Measurements from ENCODE around the gene PTDSS2. TPM values are rescaled to one million over a fixed set of nuclear protein-coding genes. Genes with fewer than 3 reads are reported as not detected.

The PTDSS2 gene
- total and polyA plus RNA-seq, 4 donors, result 5.1 to 15.6 (median 10.2) TPM

- DNase-seq (ENCODE audit: low spot score), result no peak
- H3K36me3 ChIP-seq (ENCODE audit: control insufficient read depth in 4 of 4, insufficient read depth in 3 of 4, low read depth in 1 of 4, low read length in 3 of 4), result peaks cover 6 to 62% (median 20%) of the 10 kb centered on the region in 4 donors
Measured at GRCh38 chr11:492427-493226, 42.5 kb downstream of the PTDSS2 start.

GRCh38 chr11:494761-495536 is 44.9 kb downstream of the PTDSS2 start:
- no peak for DNase-seq (ENCODE audit: low spot score)
- Histone ChIP-seq H3K4me3 (ENCODE audit: low read depth in 1 of 3, low read length in 3 of 3) (no peak overlapping the region), H3K9ac (ENCODE audit: low read depth in 1 of 2, low read length in 2 of 2) (no peak overlapping the region), H3K9me3 (ENCODE audit: control insufficient read depth in 4 of 4, low read length in 3 of 4) (no peaks in the 10 kb centered on the region), H3K27me3 (ENCODE audit: control insufficient read depth in 4 of 4, insufficient read depth in 4 of 4, low read length in 3 of 4) (no peaks in the 10 kb centered on the region), H3K36me3 (ENCODE audit: control insufficient read depth in 4 of 4, insufficient read depth in 3 of 4, low read depth in 1 of 4, low read length in 3 of 4) (peaks cover 18 to 75% (median 34%) of the 10 kb centered on the region in 4 donors), H3K27ac (ENCODE audit: low read depth in 1 of 2, low read length in 2 of 2) (no peak overlapping the region), H3K4me1 (ENCODE audit: control insufficient read depth in 4 of 4, insufficient read depth in 4 of 4, low read length in 3 of 4) (no peaks in the 10 kb centered on the region)
- TF ChIP-seq CTCF (IDR thresholded peaks at IDR 0.05; ENCODE audit: low read depth, low read length, missing input control) (no peak), JUND (IDR thresholded peaks at IDR 0.05) (no peak), TAF1 (conservative IDR thresholded peaks at IDR 0.05) (no peak), RXRA (IDR thresholded peaks at IDR 0.05) (no peak), SP1 (IDR thresholded peaks at IDR 0.05) (no peak), MAX (IDR thresholded peaks at IDR 0.05) (no peak), RAD21 (IDR thresholded peaks at IDR 0.05) (no peak), ATF3 (IDR thresholded peaks at IDR 0.05) (no peak), FOXA1 (IDR thresholded peaks at IDR 0.05) (no peak)
- WGBS, result 95% methylated on average over 37 of the region's 37 CpGs

More at GRCh38 chr11:492427-493226, 42.5 kb downstream of the PTDSS2 start:
- H3K4me3 ChIP-seq (ENCODE audit: low read depth in 1 of 3, low read length in 3 of 3), result no peak overlapping the region
- TF ChIP-seq HNF4A (conservative IDR thresholded peaks at IDR 0.05) (no peak), NR2F2 (IDR thresholded peaks at IDR 0.05) (no peak)
- WGBS, result 91% methylated on average over 32 of the region's 32 CpGs
- H3K4me1 ChIP-seq (ENCODE audit: control insufficient read depth in 4 of 4, insufficient read depth in 4 of 4, low read length in 3 of 4), result no peaks in the 10 kb centered on the region
- H3K9ac ChIP-seq (ENCODE audit: low read depth in 1 of 2, low read length in 2 of 2), result no peak overlapping the region
- no peaks in the 10 kb centered on the region for H3K9me3 ChIP-seq (ENCODE audit: control insufficient read depth in 4 of 4, low read length in 3 of 4)
- no peak overlapping the region for H3K27ac ChIP-seq (ENCODE audit: low read depth in 1 of 2, low read length in 2 of 2)
- no peaks in the 10 kb centered on the region for H3K27me3 ChIP-seq (ENCODE audit: control insufficient read depth in 4 of 4, insufficient read depth in 4 of 4, low read length in 3 of 4)

- no peak for DNase-seq (ENCODE audit: low spot score)
- no peak overlapping the region for H3K9ac ChIP-seq (ENCODE audit: low read depth in 1 of 2, low read length in 2 of 2)
- TF ChIP-seq GABPA (IDR thresholded peaks at IDR 0.05 in 1 of 2, conservative IDR thresholded peaks at IDR 0.05 in 1 of 2) (no peak), SP1 (IDR thresholded peaks at IDR 0.05) (no peak), REST (IDR thresholded peaks at IDR 0.05) (no peak), CTCF (IDR thresholded peaks at IDR 0.05; ENCODE audit: low read depth, low read length, missing input control) (no peak), HNF4G (IDR thresholded peaks at IDR 0.05) (no peak), EGR1 (IDR thresholded peaks at IDR 0.05; ENCODE audit: low read depth in 2 of 2) (no peak), FOXA2 (IDR thresholded peaks at IDR 0.05) (no peak), MAX (IDR thresholded peaks at IDR 0.05) (no peak), YY1 (IDR thresholded peaks at IDR 0.05) (no peak), JUND (IDR thresholded peaks at IDR 0.05) (no peak), RXRA (IDR thresholded peaks at IDR 0.05) (no peak), HNF4A (conservative IDR thresholded peaks at IDR 0.05) (no peak)
Measured at GRCh38 chr11:495537-495931, 45.5 kb downstream of the PTDSS2 start.

More at GRCh38 chr11:495537-495931, 45.5 kb downstream of the PTDSS2 start:
- Histone ChIP-seq H3K9me3 (ENCODE audit: control insufficient read depth in 4 of 4, low read length in 3 of 4) (no peaks in the 10 kb centered on the region), H3K27me3 (ENCODE audit: control insufficient read depth in 4 of 4, insufficient read depth in 4 of 4, low read length in 3 of 4) (no peaks in the 10 kb centered on the region), H3K36me3 (ENCODE audit: control insufficient read depth in 4 of 4, insufficient read depth in 3 of 4, low read depth in 1 of 4, low read length in 3 of 4) (peaks cover 24 to 78% (median 39%) of the 10 kb centered on the region in 4 donors), H3K4me1 (ENCODE audit: control insufficient read depth in 4 of 4, insufficient read depth in 4 of 4, low read length in 3 of 4) (no peaks in the 10 kb centered on the region), H3K4me3 (ENCODE audit: low read depth in 1 of 3, low read length in 3 of 3) (no peak overlapping the region), H3K27ac (ENCODE audit: low read depth in 1 of 2, low read length in 2 of 2) (no peak overlapping the region)
- 75% methylated on average over 10 of the region's 10 CpGs for WGBS
